CD4-positive, CD25-positive, alpha-beta regulatory T cell (primary cell): ENCODE measurements around the gene SLC4A1AP. TPM values are rescaled to one million over a fixed set of nuclear protein-coding genes. Genes with fewer than 3 reads are reported as not detected.
A peak's percentile ranks its signal among the peaks of the same experiment; 100 is the strongest.

Source experiments
- ATAC-seq, 2 donors: fragments of 150-1000 bp; cut with Tn5 transposase; one replicate each; pipeline ENCODE4 v1.10.0; 2021; ENCODE audit warnings: low read depth in 2 of 2, moderate number of reproducible peaks in 2 of 2, moderate library complexity in 1 of 2
- DNase-seq, 3 donors: peaks; one replicate each; pipeline versions ENCODE4 v3.0.0 to v3.0.0-alpha.2; 2012 to 2022; ENCODE audit warnings: mixed read lengths in 1 of 3
- H3K27ac ChIP-seq: one replicate; pipeline ENCODE4 v1.7.0; 2013; ENCODE audit warnings: mild to moderate bottlenecking, low read length; ENCODE audit not compliant: insufficient read depth, poor library complexity, severe bottlenecking
- H3K27me3 ChIP-seq: one replicate; pipeline ENCODE4 v1.7.0; 2013; ENCODE audit warnings: low read length; ENCODE audit not compliant: control insufficient read depth, insufficient read depth
- H3K36me3 ChIP-seq: one replicate; pipeline ENCODE4 v1.7.0; 2013; ENCODE audit warnings: mild to moderate bottlenecking, low read length, moderate library complexity; ENCODE audit not compliant: control insufficient read depth, insufficient read depth
- H3K4me1 ChIP-seq: 2 replicates; pipeline ENCODE4 v1.7.0; 2013; ENCODE audit warnings: mild to moderate bottlenecking, low read length; ENCODE audit not compliant: insufficient read depth, control insufficient read depth, poor library complexity, severe bottlenecking
- H3K4me3 ChIP-seq: one replicate; pipeline ENCODE4 v1.7.0; 2013; ENCODE audit warnings: low read depth, mild to moderate bottlenecking, low read length, moderate library complexity
- H3K9me3 ChIP-seq, 2 experiments: 1 replicate in 1 of 2; 2 replicates in 1 of 2; pipeline ENCODE4 v1.7.0; 2013; ENCODE audit warnings: low read length in 2 of 2, mild to moderate bottlenecking in 1 of 2, moderate library complexity in 1 of 2; ENCODE audit not compliant: control insufficient read depth in 2 of 2
- H3K27ac Mint-ChIP-seq, 3 donors: one replicate each; pipeline ENCODE4 v1.8.0; 2020 to 2022; ENCODE audit warnings: mild to moderate bottlenecking in 3 of 3, mixed read lengths in 3 of 3, moderate library complexity in 2 of 3
- H3K27me3 Mint-ChIP-seq: one replicate; pipeline ENCODE4 v1.8.0; 2022; ENCODE audit warnings: mild to moderate bottlenecking, mixed read lengths
- H3K36me3 Mint-ChIP-seq: one replicate; pipeline ENCODE4 v1.8.0; 2020; ENCODE audit warnings: mixed read lengths
- H3K4me1 Mint-ChIP-seq, 4 donors: one replicate each; pipeline ENCODE4 v1.8.0; 2020 to 2022; ENCODE audit warnings: mixed read lengths in 4 of 4, mild to moderate bottlenecking in 1 of 4
- H3K4me3 Mint-ChIP-seq, 4 donors: one replicate each; pipeline ENCODE4 v1.8.0; 2020 to 2022; ENCODE audit warnings: mild to moderate bottlenecking in 4 of 4, mixed read lengths in 4 of 4, moderate library complexity in 3 of 4
- H3K9me3 Mint-ChIP-seq, 7 donors: one replicate each; pipeline ENCODE4 v1.8.0; 2020 to 2022; ENCODE audit warnings: mixed read lengths in 7 of 7, mild to moderate bottlenecking in 3 of 7, moderate library complexity in 2 of 7
- polyA plus RNA-seq, 4 donors: library from polyadenylated mRNA; unstranded; fragments of 300-500 nt; fragmentation: Illumina TruSeq; gene quantifications; one replicate each; pipeline ENCODE4 v1.2.3, GENCODE V29; 2021
- total RNA-seq: library from RNA; stranded (reverse); gene quantifications from one replicate; pipeline ENCODE4 v1.2.3, GENCODE V29; 2022

SLC4A1AP gene
- total and polyA plus RNA-seq, 5 donors from 2014 or later: 20.8 to 28.3 (median 25.3) TPM

GRCh38 chr2:27705851-27706622 lies 42.3 kb downstream of the SLC4A1AP start:
- H3K4me1 Mint-ChIP-seq: peaks cover 0 to 6% (median 5%) of the 10 kb centered on the region in 4 donors
- H3K27me3 Mint-ChIP-seq: no peaks in the 10 kb centered on the region
- no peaks in the 10 kb centered on the region for H3K36me3 ChIP-seq
- H3K4me1 ChIP-seq: peaks cover 5% of the 10 kb centered on the region
- ATAC-seq: no peak
- no peaks in the 10 kb centered on the region for H3K27me3 ChIP-seq
- H3K27ac Mint-ChIP-seq: no peak overlapping the region
- no peaks in the 10 kb centered on the region for H3K36me3 Mint-ChIP-seq
- H3K9me3 ChIP-seq: no peaks in the 10 kb centered on the region
- H3K27ac ChIP-seq: no peak overlapping the region
- H3K9me3 Mint-ChIP-seq: no peaks in the 10 kb centered on the region
- no peak overlapping the region for H3K4me3 ChIP-seq
- H3K4me3 Mint-ChIP-seq: no peak overlapping the region
- no peak for DNase-seq

- Histone ChIP-seq H3K27me3 (no peaks in the 10 kb centered on the region), H3K36me3 (no peaks in the 10 kb centered on the region), H3K4me1 (peaks cover 5% of the 10 kb centered on the region), H3K27ac (no peak overlapping the region), H3K9me3 (no peaks in the 10 kb centered on the region), H3K4me3 (no peak overlapping the region)
- Mint-ChIP-seq H3K9me3 (no peaks in the 10 kb centered on the region), H3K27me3 (no peaks in the 10 kb centered on the region), H3K4me1 (peaks cover 4 to 9% (median 6%) of the 10 kb centered on the region in 4 donors), H3K36me3 (no peaks in the 10 kb centered on the region), H3K27ac (no peak overlapping the region), H3K4me3 (no peak overlapping the region)
- DNase-seq: no peak
- ATAC-seq: no peak
These were observed 44.0 kb downstream of the SLC4A1AP start for GRCh38 chr2:27707462-27708256.

GRCh38 chr2:27708257-27708654 lies 44.6 kb downstream of the SLC4A1AP start:
- Mint-ChIP-seq H3K4me3 (no peak overlapping the region), H3K27me3 (peaks cover 5% of the 10 kb centered on the region), H3K4me1 (peaks cover 3 to 8% (median 6%) of the 10 kb centered on the region in 4 donors), H3K36me3 (no peaks in the 10 kb centered on the region), H3K9me3 (peaks cover 0 to 1% (median 0%) of the 10 kb centered on the region in 7 donors), H3K27ac (no peak overlapping the region)
- DNase-seq: no peak
- Histone ChIP-seq H3K4me1 (peaks cover 5% of the 10 kb centered on the region), H3K27ac (no peak overlapping the region), H3K36me3 (no peaks in the 10 kb centered on the region), H3K9me3 (no peaks in the 10 kb centered on the region), H3K4me3 (no peak overlapping the region), H3K27me3 (no peaks in the 10 kb centered on the region)
- no peak for ATAC-seq

- H3K36me3 Mint-ChIP-seq: no peaks in the 10 kb centered on the region
- H3K27me3 ChIP-seq: no peaks in the 10 kb centered on the region
- H3K27me3 Mint-ChIP-seq: peaks cover 5% of the 10 kb centered on the region
- H3K27ac ChIP-seq: no peak overlapping the region
- no peak overlapping the region for H3K4me3 ChIP-seq
- peaks cover 2 to 6% (median 4%) of the 10 kb centered on the region in 4 donors for H3K4me1 Mint-ChIP-seq
- ATAC-seq (no peak), DNase-seq (no peak)
- H3K4me1 ChIP-seq: peaks cover 2% of the 10 kb centered on the region
- H3K9me3 ChIP-seq: no peaks in the 10 kb centered on the region
- no peak overlapping the region for H3K4me3 Mint-ChIP-seq
- H3K9me3 Mint-ChIP-seq: peaks cover 0 to 1% (median 0%) of the 10 kb centered on the region in 7 donors
- H3K36me3 ChIP-seq: no peaks in the 10 kb centered on the region
- no peak overlapping the region for H3K27ac Mint-ChIP-seq
These were observed 45.0 kb downstream of the SLC4A1AP start for GRCh38 chr2:27708666-27709065.

GRCh38 chr2:27709326-27709725 lies 45.6 kb downstream of the SLC4A1AP start:
- Mint-ChIP-seq H3K4me1 (peaks cover 0 to 6% (median 2%) of the 10 kb centered on the region in 4 donors), H3K9me3 (peaks cover 0 to 1% (median 0%) of the 10 kb centered on the region in 7 donors), H3K27ac (no peak overlapping the region), H3K4me3 (no peak overlapping the region), H3K27me3 (peaks cover 5% of the 10 kb centered on the region), H3K36me3 (no peaks in the 10 kb centered on the region)
- DNase-seq (no peak), ATAC-seq (no peak)
- no peaks in the 10 kb centered on the region for H3K4me1 ChIP-seq
- H3K4me3 ChIP-seq: no peak overlapping the region
- H3K27ac ChIP-seq: no peak overlapping the region
- no peaks in the 10 kb centered on the region for H3K9me3 ChIP-seq
- no peaks in the 10 kb centered on the region for H3K27me3 ChIP-seq
- no peaks in the 10 kb centered on the region for H3K36me3 ChIP-seq

GRCh38 chr2:27709960-27710575 lies 46.4 kb downstream of the SLC4A1AP start:
- DNase-seq (no peak), ATAC-seq (no peak)
- Mint-ChIP-seq H3K4me3 (no peak overlapping the region), H3K36me3 (no peaks in the 10 kb centered on the region), H3K27ac (peak overlapping the region in 1 of 3 donors; percentile 17), H3K9me3 (peaks cover 0 to 1% (median 0%) of the 10 kb centered on the region in 7 donors), H3K27me3 (peaks cover 9% of the 10 kb centered on the region), H3K4me1 (peaks cover 0 to 11% (median 3%) of the 10 kb centered on the region in 4 donors)
- no peaks in the 10 kb centered on the region for H3K9me3 ChIP-seq
- no peaks in the 10 kb centered on the region for H3K36me3 ChIP-seq
- H3K4me3 ChIP-seq: no peak overlapping the region
- no peak overlapping the region for H3K27ac ChIP-seq
- H3K4me1 ChIP-seq: no peaks in the 10 kb centered on the region
- no peaks in the 10 kb centered on the region for H3K27me3 ChIP-seq

GRCh38 chr2:27710640-27711430 lies 47.1 kb downstream of the SLC4A1AP start:
- peaks cover 5% of the 10 kb centered on the region for H3K4me1 ChIP-seq
- Mint-ChIP-seq H3K9me3 (peaks cover 0 to 1% (median 0%) of the 10 kb centered on the region in 7 donors), H3K36me3 (no peaks in the 10 kb centered on the region), H3K4me3 (no peak overlapping the region), H3K27me3 (peaks cover 9% of the 10 kb centered on the region), H3K4me1 (peaks cover 0 to 12% (median 3%) of the 10 kb centered on the region in 4 donors), H3K27ac (peak overlapping the region in 1 of 3 donors; percentile 17)
- H3K4me3 ChIP-seq: no peak overlapping the region
- H3K36me3 ChIP-seq: no peaks in the 10 kb centered on the region
- H3K27ac ChIP-seq: no peak overlapping the region
- H3K9me3 ChIP-seq: no peaks in the 10 kb centered on the region
- H3K27me3 ChIP-seq: no peaks in the 10 kb centered on the region
- ATAC-seq (no peak), DNase-seq (no peak)
